HG02938 (cell line): ENCODE measurements around the gene SLC5A7.

Source experiments
- ATAC-seq: cut with Tn5 transposase; IDR thresholded peaks from one replicate; pipeline ENCODE4 v1.9.1; 2021; ENCODE audit warnings: mild to moderate bottlenecking, moderate library complexity; ENCODE audit not compliant: unreplicated experiment

The SLC5A7 gene

GRCh38 chr2:107986278-107987217 is at the start of gene SLC5A7:
TSS of gene SLC5A7 (plus strand) at chr2:107986524. CDS start at chr2:107988156, 1,632 bp downstream.
- no peak for ATAC-seq

- no peak for ATAC-seq
Observed at GRCh38 chr2:107961395-107961794, 24.9 kb upstream of the SLC5A7 start.

GRCh38 chr2:107964185-107964584 is 22.1 kb upstream of the SLC5A7 start:
- ATAC-seq = no peak

GRCh38 chr2:107984707-107985106 is 1.6 kb upstream of the SLC5A7 start:
- no peak for ATAC-seq

DNA sequence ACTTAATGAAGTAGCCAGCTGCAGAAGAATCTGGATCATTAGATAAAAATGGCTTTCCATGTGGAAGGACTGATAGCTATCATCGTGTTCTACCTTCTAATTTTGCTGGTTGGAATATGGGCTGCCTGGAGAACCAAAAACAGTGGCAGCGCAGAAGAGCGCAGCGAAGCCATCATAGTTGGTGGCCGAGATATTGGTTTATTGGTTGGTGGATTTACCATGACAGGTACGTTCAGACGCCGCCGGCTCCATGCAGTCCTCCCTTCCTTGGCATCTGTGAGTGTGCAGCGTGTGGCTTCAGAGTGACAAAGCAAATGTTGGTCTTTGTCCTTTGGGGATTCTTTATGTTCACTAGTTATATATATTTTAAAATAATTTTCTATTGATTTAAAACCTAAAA is 1.8 kb downstream of the SLC5A7 start:
- no peak for ATAC-seq

- ATAC-seq = no peak
Observed at GRCh38 chr2:107989445-107989844, 3.1 kb downstream of the SLC5A7 start.

DNA sequence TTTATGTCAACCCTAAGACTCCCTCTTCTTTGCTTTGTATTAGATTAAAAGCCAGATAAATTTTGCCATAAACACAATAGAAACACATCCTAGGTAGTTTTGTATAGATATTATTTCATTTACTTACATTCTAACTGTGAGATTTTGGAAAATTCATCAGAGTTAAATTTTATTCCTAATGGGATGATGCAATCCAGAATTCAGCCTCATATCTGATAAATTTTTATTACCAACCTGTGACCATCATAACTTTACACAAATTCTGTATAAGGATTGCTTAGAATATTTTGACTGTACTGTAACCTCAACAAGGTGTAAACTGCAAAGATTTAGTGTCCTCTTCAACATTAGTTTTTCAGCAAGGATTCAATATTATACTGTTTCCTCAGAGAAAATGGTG is 4.4 kb downstream of the SLC5A7 start:
- ATAC-seq = no peak

DNA sequence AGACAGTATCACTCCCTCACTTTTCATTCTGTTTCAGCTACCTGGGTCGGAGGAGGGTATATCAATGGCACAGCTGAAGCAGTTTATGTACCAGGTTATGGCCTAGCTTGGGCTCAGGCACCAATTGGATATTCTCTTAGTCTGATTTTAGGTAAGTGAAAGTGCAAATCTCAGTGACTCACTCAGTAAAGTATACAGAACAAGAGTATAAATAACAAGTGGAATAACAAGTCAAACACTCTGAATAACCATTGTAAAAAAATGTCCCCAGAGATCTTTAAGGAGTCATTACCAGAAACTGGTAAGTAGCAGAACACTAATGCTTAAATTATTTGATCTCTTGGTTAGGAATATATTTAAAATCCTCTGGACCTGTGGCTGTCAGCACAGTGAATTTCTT is 5.7 kb downstream of the SLC5A7 start:
- no peak for ATAC-seq

- no peak for ATAC-seq
Observed at GRCh38 chr2:107999158-107999557, 12.8 kb downstream of the SLC5A7 start.

DNA sequence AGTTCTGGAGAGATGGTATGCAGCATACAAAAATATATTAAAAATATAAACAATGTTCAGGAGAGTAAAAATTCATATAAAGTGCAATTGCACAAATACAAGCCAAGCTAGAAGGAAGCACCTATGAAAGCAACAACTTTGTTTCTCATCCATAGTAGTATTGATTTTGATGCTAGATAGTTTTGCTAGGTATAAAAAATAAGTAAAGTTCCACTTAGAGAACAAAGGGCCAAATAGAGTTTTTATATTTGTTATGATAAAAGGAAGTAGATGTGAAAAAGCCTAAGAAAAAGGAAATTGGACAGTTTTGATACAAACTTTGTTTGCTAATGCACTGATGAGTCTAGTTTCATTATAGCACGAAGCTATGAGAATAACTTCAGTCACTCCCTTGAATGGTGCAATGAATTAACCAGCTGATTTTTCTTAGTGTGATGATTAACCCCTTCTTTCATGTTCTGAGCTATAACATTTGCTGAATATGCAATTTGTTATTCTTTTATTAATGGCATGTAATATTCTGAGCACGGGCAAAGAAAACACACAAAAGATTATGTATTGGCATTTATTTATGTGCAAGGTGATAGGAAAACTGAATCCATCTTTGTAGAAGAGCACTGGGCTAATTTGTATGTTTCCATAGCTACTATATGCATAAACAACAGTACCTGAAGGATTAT is 24.7 kb downstream of the SLC5A7 start:
- no peak for ATAC-seq

DNA sequence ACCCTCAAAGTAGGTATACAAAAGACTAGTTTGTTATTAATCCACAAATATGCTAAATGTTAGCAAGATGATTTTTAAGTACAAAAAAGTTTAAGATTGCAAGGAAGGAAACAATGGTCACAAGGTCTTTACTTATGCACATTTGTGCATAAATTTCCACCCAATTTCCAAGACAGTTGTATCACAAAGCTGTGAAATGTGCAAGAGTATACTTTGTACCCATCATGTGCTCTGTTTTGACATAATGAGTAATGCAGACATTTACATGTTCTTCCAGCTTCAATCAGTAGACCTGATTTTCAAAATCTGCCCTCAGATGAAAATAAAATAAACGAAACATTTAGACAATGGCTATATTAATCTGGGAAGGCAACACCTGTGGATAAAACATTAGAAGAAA is 27.0 kb downstream of the SLC5A7 start:
- no peak for ATAC-seq

DNA sequence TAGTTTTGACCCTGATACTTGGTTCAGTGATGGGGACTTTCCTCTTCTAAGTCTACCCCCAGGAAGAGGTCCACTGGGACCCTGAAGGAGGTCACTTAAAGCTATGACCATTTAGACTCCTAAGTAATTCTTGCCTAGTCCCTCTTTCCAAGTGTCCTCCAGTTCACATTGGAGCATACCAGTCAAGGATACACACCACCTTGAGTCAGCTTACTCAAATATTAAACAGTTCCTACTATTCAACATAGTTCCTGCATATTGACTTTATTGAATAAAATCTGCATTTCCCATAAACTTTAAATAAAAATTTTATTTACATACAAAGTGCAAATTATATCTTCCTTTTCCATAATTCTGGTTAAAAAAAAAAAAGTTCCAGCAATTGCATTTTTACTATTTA is 36.3 kb downstream of the SLC5A7 start:
- no peak for ATAC-seq

GRCh38 chr2:108023776-108024175 is 37.5 kb downstream of the SLC5A7 start:
- ATAC-seq = no peak

GRCh38 chr2:108026092-108026794 is 39.9 kb downstream of the SLC5A7 start:
- ATAC-seq = no peak

DNA sequence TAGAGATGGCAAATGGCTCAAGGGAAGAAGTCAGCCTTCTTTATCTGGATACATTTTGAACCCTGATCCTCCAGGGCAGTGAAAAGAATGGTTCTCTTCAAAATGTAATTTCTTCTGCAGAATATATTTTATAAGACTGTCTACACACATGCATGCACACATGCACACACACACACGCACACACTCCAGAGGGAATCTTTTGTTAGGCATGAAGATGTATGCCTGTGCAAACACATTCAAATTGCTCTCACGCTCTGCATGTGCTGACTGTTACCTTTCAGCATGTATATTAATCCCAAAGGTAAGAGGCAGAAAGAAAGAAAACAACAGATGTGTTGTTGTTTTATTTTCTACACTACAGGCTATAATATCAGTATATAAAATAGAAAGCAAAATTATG is 43.2 kb downstream of the SLC5A7 start:
- ATAC-seq = no peak

DNA sequence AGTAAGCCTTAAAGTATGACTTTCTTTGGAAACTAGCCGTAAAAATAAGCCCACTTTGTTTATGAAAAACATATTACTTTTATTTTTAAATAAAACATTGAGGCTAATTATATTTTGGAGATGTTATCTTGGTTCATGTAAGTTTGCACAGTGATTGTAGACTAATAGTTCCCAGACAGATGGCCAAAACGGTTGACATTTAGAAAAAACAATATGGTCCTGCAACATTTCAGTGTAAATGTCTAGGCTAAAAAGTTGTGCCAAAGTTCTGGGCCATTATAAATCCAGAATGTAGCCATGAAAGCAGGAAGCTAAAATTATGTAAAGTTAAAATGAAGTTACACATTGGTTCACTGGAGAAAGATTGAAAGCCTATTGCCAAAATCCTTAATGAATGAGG is 43.6 kb downstream of the SLC5A7 start:
- no peak for ATAC-seq

DNA sequence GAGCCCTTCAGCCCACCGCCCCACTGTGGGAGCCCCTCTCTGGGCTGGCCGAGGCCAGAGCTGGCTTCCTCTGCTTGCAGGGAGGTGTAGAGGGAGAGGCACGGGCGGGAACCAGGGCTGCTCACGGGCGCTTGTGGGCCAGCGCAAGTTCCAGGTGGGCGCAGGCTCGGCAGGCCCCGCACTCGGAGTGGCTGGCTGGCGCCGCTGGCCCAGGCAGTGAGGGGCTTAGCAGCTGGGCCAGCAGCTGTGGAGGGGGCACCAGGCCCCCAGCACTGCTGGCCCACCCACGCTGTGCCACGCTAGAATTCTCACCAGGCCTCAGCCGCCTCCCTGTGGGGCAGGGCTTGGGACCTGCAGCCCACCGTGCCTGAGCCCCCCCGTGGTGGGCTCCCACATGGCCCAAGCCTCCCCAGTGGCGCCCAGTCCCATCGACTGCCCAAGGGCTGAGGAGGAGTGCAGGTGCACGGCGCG is 45.2 kb downstream of the SLC5A7 start:
- ATAC-seq = no peak

GRCh38 chr2:108034843-108035242 is 48.5 kb downstream of the SLC5A7 start:
- ATAC-seq = no peak

DNA sequence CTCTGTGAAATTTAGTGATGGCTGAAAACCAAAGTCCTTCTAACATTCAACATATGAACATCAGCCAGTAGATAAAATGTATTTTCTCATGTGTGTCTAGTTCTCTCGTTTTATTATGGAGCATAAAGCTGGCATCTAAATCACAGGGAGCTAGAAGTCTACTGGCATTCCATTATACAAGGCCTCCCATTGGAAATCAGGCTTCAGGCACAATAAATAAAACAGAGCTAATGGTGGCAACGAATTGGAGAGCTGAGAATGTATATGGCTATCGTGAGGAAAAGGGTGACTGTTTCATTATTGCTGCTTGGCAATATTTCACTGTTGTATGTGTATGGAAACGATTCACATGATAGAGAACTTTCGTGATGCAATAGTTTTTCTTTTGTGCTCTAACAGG is 62.4 kb downstream of the SLC5A7 start:
- no peak for ATAC-seq

DNA sequence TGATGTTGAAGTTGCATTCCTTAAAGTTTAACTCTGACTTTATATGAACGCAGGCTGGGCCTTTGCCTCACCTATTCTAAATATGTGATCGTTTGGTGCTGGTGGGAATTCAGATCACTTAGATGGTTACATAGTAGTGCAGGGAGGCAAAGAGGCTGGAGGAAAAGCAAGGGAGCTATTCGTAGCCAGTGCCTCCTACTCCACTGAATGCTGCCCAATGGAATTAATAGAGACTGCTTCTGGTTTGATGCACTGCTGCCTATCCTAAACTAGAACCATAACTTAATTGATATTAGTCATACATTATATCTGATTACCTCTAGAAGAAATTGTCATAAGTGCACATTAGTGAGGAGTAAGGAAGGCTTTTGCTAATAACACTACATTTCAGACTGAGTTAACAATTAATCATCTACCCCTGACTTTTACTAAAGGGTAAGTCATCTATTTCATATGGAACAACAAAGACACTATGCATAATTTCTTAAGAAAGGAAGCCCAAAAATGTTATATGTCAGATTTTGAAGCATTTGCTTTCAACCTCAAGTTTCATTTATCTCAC is 72.3 kb downstream of the SLC5A7 start:
- ATAC-seq = no peak

DNA sequence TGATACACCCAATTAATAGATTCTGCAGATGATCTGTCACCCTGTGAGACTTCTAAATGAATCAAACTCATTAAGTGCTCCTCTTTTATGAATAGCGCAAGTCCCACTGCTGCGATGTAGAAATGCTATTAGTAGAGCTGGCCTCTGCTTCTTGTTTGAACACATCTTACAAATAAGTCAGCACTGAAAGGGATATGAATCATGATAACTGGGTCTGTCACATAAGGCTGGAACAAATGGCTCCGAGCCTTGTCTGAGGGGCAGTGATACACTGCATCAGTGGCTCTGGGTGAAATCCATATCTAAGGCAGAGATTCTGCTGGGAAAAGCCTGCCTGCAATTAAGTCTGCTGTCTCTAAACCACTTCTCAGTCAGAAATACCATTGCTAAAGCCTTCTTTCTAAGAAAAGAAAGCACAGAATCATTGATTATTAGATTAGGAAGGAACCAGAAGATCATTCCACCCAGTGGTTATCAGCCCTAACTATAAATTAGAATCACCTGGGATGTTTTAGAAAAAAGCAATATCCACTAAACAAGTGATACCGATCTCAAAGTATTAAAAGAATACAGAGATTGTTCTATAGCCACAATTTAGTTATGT is 75.2 kb downstream of the SLC5A7 start:
- ATAC-seq = no peak
